Endothelial cell of hepatic sinusoid (primary cell): Measurements from ENCODE around the gene TPP2.

Source experiments
- in situ Hi-C: cut with HindIII; loops from 2 replicates; pipeline ENCODE4 v1.10.0; 2017; ENCODE audit warnings: low sequenced_read_pairs

TPP2 gene

DNA sequence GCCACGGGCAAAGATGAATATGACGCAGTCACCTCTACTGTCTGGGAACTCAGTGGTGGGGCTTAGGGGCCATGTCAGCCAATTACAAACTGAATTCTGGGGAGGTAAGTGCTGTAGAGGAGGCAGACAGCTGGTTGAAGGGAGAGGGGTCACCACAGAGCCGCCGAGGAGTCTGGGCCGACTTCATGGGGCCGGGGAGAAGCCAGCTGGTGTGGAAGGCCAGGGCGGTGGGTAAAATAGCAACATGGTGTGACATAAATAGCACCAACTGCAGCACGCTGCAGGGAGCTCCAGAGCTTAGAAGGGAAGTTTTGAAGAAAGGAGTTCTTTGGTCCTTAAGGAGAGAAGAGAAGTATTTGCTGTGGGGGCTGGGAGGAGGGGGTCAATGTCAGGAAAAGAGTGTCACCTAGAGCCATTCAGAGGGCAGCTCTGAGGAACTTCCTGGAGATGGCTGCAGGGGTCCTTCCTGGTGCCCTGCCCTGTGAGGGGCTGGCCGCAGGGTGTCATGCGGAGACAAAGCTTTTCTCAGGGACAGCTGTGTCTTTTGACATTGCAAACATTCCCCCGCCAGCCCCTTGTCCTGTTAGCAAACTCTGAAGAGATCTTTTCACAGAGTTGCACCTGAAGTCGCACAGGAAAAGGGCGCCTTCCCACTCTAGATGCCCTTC is 91.7 kb downstream of the TPP2 start:
- in situ Hi-C loops, result no loop called here

DNA sequence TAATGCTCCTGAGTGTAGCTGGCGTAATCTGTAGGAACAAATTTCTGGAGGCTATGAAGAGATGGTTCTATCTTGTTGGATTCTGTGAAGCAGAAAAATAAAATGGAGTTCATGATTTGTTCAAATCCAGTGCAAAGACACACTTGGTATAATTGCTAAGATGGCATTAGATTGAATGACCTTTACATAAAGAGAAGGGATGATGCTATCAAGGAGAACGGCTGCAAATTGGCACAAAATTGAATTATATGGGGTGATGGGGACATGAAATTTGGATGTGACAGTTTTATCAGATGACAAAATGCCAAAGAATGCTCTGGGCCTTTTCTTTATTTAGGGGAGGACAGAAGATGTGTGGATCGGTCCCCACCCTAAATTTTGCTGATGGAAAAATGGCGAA is 94.1 kb downstream of the TPP2 start:
- in situ Hi-C loops, result no loop called here

DNA sequence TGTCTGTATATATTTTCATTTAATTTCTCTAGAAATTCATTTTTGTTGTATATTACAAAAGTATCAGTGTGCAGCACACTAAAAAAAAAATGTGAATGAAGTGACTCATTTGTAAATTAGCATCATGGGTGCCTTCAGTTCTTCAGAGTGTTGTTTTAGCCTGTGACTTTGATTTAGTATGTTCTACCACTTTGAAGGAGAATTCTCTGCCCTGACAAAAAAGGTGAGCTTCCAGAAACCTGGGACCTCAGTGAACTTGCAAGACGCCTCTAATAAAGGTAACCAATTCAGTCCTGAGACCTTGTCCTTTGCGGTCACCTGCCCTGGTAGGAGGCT is 95.7 kb downstream of the TPP2 start:
- in situ Hi-C loops, result no loop called here

DNA sequence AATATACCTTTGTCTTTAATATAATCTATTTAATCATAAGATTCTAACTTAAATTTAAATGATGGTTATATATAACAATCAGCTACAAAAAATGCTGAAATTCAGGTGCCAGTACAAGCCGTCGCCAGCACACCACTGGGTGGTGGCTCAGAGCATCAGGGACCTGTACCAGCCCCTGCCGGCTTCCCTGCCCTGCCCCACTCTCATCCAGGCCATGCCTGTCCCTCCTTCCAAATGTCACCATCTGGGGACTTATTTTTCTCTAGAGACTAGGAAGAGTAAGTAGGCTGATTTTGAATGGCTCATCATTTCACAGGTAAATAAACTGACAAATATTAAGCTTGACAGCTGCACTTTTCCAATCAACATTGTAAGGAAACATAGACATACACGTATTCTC is 96.5 kb downstream of the TPP2 start:
- in situ Hi-C loops, result no loop called here

DNA sequence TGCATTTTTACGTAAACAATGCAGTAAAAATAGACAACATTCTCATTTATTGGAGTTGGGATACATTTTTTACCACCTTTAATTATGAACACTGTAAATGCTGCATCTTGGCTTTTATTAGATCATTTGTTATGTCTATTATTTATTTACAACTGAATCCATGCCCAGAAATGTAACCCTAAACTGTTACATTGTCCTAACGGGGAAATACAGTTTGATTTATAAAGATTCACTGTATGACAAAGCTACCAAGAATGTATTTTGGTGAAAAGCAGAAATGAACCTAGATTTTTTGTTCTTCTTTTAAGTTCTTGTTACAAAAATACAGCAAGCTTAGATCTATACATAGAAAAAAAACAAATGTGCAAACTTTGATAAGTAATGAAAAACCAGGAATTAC is 97.0 kb downstream of the TPP2 start:
- in situ Hi-C loops, result no loop called here

DNA sequence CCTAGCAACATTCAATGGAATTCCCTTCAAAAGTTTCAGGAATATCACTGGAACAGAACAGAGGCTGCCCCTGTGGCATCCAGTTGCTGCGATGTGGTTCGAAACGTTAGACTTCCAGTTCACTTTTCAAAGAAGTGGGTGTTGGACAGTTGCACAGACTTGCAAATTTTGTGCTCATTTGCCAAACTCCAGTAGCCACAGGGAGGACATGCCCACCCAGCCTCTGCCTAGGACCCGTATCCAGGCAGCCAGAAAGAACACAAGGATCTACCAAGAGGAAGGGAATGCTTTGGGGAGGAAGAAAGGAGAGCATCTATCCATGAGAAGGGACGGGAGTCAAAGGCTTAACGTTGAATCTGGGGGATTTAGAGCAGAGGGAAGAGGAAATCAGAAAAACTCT is 98.2 kb downstream of the TPP2 start, which contains the start of gene METTL21C:
TSS of gene METTL21C (minus strand) at position 108 of the 400 bp plus-strand sequence. CDS start 546 bp downstream, outside the sequence.
- in situ Hi-C loops, result no loop called here

DNA sequence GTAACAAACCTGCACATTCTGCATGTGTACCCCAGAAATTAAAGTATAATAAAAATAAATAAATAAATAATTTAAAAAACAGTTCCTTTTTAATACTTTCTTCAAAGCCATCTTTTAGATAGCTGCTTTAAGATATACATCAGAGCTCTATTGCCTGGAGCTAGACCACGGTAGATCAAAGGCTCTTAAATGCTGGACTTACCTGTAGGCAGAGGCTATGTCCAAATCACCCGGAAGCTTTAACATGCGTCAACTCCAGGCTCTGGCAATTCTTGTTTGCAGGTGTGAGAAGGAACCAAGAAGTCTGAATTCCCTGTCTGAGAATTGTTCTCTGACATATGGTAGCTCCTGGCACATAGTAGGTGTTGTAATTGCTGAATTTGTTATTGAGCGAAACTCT is 99.7 kb downstream of the TPP2 start:
- in situ Hi-C loops, result no loop called here

DNA sequence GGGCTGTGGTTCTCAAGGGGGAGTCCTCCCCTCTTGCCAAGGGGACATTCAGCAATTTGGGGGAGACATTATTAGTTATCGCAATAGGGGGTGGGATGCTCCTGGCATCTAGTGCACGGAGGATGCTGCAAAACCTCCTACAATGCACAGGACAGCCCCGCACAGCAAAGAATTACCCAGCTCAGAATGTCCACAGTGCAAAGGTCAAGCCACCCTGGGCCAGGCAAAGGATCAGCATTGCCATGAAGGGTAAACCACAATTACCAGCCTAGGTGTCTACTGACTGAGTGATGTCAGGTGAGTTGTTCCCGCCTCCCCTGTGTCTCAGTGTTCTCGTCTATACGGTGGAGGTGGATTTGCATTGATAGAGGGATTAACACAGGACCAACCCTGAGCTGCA is 100.5 kb downstream of the TPP2 start:
- in situ Hi-C loops, result no loop called here

DNA sequence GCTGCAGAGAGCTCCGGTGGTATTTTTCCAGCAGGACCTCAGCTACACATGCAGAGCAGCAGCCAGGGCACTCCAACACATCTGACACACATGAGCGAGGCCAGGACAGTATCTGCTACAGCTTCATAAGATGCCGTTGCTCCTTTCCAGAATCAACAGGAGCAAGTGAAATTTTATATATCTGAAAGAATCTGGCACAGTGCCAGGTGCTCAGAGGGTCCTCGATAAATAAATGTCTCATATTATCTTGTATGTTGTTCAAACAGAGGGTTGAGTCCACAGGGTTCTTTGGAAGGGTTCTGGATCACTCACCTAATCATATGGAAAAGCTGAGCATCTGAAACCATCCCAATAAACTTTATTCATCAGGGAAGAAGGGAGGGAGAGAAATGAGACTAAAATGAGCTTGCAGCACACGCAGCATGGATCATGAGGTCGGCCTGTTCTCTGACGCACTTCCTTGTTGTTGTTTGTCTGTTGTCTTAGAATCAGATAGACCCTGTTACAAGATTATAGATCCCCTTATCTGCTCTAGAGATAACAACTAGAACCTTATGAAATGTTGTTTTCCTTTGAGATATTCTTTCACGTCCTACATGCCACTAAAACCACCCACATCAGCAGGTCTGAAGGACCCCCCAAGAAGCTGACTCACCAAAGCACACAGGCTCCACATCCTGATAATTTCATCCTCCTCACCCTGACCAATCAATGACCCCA is 101.3 kb downstream of the TPP2 start:
- in situ Hi-C loops, result no loop called here

DNA sequence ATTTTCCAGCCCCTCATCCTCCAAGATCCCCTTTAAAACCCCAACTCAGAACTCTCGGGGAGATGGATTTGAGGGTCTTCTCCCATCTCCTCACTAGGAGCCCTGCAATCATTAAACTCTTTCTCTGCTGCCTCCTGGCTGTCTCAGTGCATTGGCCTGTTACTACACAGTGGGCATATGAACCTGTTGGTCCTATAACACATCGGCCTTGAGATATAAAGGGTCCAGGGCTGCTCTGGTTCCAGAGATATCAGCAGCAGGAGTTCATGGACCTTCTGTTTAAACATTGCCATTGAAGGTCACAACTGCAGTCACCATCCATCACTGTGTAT is 101.8 kb downstream of the TPP2 start:
- in situ Hi-C loops, result no loop called here

DNA sequence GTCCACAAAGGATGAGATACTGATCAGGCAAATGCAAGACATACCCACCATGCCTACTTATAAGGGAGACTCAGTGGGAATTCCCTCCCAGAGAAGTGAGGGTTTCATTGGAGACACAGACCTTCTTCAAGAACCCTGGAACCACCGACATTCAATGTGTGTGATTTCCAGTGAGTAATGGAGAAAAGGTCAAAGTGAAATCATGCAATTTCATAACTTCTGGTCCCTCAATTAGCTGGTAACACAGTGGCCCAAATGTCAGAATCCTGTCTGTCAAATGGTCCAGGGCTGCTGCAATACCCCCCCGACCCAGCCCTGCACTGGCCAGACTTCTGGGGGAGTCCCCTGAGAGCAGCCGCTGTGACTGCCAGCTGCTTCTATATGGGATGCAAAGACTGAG is 102.7 kb downstream of the TPP2 start:
- in situ Hi-C loops, result no loop called here

DNA sequence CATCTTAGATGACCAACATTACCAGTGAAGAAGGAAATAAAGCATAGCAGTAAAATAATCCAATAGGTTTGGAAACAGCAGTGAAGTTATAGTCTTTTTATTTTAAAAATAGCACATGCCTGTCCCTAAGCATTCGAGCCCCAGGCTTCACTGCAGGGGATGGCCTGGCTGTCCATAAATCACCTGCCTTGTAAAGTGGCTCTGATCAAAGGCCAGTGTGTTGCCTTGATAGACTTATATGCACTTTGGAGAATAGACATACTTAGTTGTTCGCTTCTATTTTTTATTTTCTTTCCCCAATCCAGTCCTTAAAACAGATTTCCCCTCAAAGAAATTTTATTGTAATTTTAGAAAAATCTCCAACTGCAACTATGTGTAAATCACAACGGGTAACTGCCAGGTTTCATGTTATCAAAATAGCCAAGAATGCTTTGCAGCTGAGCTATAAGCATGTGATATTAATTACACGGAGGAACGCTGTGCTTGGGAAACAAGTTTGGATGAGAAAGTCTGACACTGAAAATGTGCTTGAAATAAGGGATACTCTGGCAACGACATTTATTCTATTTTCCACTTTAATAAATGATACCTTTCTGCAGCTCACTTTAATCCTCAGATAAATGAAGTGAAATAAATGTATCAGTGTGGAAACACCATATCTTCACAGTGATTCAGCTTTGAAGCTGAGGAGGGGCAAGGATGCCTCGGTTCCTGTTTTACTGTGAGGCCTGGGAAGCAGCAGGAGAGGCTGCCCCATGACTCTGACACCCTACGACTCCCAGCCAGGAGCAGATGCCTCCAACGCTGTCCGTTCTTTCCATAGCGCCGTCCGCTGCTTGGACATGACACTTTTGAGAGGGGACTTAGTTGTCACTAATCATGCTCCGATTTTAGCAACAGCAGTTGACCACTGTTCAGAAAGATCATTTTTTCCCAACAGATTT is 103.6 kb downstream of the TPP2 start:
- in situ Hi-C loops, result loop anchor here (5.0 kb wide), 1 partner anchor 98 kb away; no protein-coding TSS in a partner anchor

DNA sequence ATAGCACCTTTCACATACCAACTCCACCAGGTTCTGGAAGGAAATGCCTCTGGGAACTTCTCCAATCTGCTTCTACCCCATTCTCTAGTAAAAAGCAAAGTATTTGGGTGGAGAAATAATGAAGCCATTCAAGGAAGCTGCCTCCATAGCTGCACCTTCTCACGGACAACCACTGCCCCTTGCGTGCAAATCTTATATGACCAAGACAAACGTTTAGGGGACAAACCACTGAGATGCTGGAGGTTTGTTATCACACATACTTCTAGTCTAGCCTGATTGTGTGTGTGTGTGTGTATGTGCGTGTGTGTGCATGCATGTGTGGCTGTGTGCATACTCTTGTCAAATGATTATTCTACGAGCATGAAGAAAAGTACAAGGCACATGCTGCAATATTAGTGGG is 104.5 kb downstream of the TPP2 start:
- in situ Hi-C loops, result loop anchor here (5.0 kb wide), 1 partner anchor 99 kb away; no protein-coding TSS in a partner anchor

DNA sequence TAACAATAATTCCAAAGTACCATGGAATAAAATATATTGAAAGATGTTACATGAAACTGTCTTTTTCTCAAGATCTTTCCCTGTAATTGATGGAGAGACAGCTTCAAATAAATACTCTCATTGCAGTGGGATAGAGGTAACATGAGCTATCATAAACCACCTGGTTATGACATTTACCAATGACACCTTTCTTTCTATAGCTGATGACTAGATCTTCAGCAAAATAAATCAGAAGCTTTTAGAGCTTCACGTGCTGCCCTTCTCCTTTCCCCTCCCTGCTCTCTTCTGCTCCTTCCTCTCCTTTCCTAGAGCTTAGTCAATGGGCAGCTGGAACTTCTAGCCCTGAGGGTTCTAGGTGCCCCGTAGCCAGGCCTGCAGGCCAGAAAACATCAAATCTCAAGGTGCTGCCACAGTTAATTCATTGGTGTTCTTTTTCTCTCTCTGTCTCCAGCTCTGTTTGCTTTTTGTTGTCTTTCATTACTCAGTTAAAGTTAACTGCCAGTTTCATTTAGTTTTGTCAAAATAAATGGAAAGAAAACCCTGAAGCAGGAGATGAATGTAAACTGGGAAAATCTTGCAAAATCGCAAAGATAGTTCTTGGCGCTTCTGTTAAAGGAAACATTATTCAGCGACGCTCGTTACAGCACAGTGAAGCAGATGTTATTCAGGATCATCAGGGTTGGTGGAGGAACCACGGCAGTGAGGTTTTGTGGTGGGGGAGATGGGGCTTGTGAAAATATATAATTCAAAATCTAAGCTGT is 106.4 kb downstream of the TPP2 start:
- in situ Hi-C loops, result loop anchor here (5.0 kb wide), 1 partner anchor 101 kb away; no protein-coding TSS in a partner anchor

DNA sequence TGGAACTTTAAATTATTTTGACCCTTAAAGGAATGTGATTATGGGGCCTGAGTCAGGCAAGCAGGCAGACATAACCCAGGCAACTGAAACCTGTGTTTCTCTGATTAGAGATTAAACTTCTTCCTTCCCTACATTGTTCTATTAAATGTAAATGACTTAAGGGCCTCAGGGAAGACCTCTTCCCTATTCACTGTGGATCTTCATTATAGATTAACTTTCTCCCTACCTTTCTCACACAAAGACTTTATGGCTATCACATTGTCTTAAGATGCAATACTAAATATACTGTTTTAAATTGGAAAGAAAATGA is 106.9 kb downstream of the TPP2 start:
- in situ Hi-C loops, result loop anchor here (5.0 kb wide), 1 partner anchor 101 kb away; no protein-coding TSS in a partner anchor

DNA sequence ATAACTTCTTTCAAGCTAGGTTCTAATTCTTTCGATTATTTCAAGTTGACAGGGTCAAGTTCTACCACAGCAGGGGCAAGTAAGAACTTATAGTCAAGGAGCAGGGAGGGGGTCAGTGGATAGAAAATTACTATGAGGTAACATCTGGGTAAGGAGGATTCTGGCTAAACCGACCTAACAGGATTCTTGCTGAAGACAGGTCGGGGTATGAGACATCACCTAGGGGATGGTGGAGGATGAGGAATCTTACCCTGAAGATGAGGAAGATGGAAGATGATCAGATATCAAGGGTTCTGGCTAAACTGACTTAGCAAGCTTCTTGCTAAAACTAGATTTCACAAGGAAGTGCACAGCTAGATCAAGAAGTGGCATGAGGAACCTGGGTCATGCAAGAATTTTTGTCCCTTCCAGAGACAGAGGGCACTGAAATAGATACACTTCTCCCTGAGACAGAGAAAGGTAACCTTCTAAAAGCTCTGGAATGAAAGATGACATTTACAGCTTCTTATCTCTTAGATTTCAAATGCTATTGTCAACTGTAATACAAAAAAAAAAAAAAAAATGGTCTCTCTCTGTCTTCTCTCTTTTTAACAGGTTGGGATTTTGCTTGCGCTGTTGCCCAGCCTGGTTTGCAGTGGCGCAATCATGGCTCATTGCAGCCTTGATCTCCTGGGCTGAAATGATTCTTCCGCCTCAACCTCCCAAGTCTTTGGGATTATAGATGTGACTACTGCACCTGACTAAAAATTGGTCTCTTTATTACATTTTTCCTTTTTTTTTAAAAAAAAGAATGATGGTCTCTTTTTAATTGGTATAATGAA is 107.7 kb downstream of the TPP2 start:
- in situ Hi-C loops, result loop anchor here (5.0 kb wide), 1 partner anchor 102 kb away; no protein-coding TSS in a partner anchor

DNA sequence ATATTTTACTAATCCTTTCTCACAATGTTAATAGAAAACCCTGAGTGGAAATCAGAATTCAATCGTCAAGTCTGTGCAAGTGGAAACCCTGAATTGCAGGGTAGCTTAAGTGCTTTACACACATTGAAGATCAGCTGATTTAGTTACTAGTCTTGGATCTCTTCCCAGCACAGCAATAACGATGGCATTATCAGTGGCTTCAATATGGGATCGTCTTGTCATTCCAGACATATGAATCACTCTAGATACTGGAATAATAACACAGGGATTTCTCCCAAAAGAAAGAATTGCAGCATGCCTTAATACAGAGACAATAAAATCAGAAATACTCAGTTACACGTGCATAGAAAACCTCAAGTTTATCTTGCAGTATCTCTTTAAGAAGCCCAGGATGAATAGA is 110.7 kb downstream of the TPP2 start:
- in situ Hi-C loops, result no loop called here

DNA sequence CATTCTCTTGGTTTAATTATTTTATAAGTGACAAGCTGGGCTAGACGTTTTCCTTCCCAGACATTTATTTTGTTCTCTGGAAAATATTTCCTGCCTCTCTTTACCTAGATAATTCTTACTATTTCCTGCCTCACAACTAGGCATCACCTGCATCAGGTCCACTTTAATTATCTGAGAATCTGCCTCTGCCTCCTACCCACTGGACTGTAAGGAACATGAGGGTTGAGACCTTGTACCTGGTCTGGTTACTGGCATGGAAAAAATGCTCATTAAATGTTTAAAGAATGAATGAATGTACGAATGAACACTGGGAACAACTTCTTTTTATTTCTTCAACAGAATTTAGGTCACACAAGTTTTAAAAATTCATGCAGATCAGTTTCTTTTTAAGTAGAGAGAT is 111.4 kb downstream of the TPP2 start:
- in situ Hi-C loops, result no loop called here

DNA sequence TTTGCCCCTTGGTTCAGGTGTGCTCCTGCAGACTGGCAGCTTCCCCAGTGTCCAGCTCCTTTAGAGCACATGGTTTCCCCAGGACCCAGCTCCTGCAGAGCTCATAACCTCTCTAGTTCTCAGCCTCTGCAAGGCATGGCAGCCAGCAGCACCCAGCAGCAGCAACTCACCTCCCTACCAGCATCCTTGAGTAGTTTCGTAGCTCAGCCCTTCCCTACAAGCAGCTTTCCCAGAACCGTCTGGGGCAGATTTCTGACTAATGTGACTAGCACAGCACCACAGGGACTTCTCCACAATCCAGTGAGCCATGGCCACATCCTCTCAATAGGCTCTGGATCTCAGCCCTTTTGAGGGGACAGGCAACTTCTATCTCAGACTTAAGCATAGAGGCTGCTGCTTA is 112.2 kb downstream of the TPP2 start:
- in situ Hi-C loops, result no loop called here

DNA sequence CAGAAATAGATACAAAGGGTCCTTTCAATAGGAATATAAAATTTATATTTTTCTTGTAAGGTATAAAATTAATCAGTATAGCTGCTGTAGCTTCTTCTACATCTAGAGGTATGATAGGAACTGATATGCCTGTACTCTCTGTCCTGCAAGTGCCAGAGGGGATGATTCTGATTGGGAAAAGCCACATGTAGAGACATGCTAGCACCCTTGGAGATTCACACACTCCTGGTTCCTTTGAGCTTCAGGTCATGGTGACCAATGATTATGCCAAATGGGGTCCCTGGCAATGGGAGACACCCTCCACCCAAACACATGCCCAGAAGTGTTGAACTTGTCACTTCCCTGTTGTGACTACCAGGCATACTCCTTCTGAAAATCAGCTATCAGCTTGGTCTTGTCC is 112.8 kb downstream of the TPP2 start:
- in situ Hi-C loops, result no loop called here
